GM18526 (cell line): Measurements from ENCODE around the gene KRTAP9-8.
"Not testable (repeated sequence)": the region's sequence is repeated elsewhere in the genome, so short reads cannot be mapped to it uniquely, and the experiment has no call there.

Experiments
- POLR2A ChIP-seq: IDR thresholded peaks from 3 replicates; pipeline ENCODE4 v1.6.1; 2011; ENCODE audit not compliant: insufficient read length; ENCODE audit errors: extremely low read depth

KRTAP9-8 gene

GRCh38 chr17:41237949-41238437 is at the start of gene KRTAP9-8:
KRTAP9-8 (plus strand) TSS chr17:41237999; CDS start chr17:41238052, 53 bp downstream.
- TF ChIP-seq POLR2A, result not testable (repeated sequence)

GRCh38 chr17:41189837-41190318 is 47.9 kb upstream of the KRTAP9-8 start, which contains the start of gene KRTAP9-1:
KRTAP9-1 (plus strand) TSS chr17:41189887; CDS start chr17:41189887, 0 bp downstream.
- not testable (repeated sequence) for TF ChIP-seq POLR2A

- no peak for TF ChIP-seq POLR2A
Measured at GRCh38 chr17:41190328-41190727, 47.5 kb upstream of the KRTAP9-8 start.

GRCh38 chr17:41196068-41196467 is 41.7 kb upstream of the KRTAP9-8 start:
- TF ChIP-seq POLR2A, result no peak

GRCh38 chr17:41199421-41200078 is 38.2 kb upstream of the KRTAP9-8 start:
- no peak for TF ChIP-seq POLR2A

- TF ChIP-seq POLR2A, result no peak
Measured at GRCh38 chr17:41211845-41212466, 25.8 kb upstream of the KRTAP9-8 start.

GRCh38 chr17:41212524-41213169 is 25.2 kb upstream of the KRTAP9-8 start:
- TF ChIP-seq POLR2A, result no peak

- TF ChIP-seq POLR2A, result no peak
Measured at GRCh38 chr17:41215681-41216080, 22.1 kb upstream of the KRTAP9-8 start.

- TF ChIP-seq POLR2A, result no peak
Measured at GRCh38 chr17:41223821-41224220, 14.0 kb upstream of the KRTAP9-8 start.

- no peak for TF ChIP-seq POLR2A
Measured at GRCh38 chr17:41226051-41226450, 11.7 kb upstream of the KRTAP9-8 start.

GRCh38 chr17:41226598-41227095 is 11.2 kb upstream of the KRTAP9-8 start, which contains the start of gene KRTAP9-2:
KRTAP9-2 (plus strand) TSS chr17:41226648; CDS start chr17:41226655, 7 bp downstream.
- not testable (repeated sequence) for TF ChIP-seq POLR2A

GRCh38 chr17:41230094-41230493 is 7.7 kb upstream of the KRTAP9-8 start:
- TF ChIP-seq POLR2A, result no peak

- TF ChIP-seq POLR2A, result no peak
Measured at GRCh38 chr17:41231731-41232130, 6.1 kb upstream of the KRTAP9-8 start.

- not testable (repeated sequence) for TF ChIP-seq POLR2A
Measured at GRCh38 chr17:41232399-41233105, 5.2 kb upstream of the KRTAP9-8 start, which contains the start of gene KRTAP9-3. KRTAP9-3 (plus strand) TSS chr17:41232449; CDS start chr17:41232502, 53 bp downstream.

GRCh38 chr17:41249637-41250240 is 11.9 kb downstream of the KRTAP9-8 start, which contains the start of gene KRTAP9-4:
KRTAP9-4 (plus strand) TSS chr17:41249687; CDS start chr17:41249721, 34 bp downstream.
- TF ChIP-seq POLR2A, result not testable (repeated sequence)

- TF ChIP-seq POLR2A, result no peak
Measured at GRCh38 chr17:41251261-41251660, 13.5 kb downstream of the KRTAP9-8 start.
